ENCODE data around the gene CFAP53. TPM values are rescaled to one million over a fixed set of nuclear protein-coding genes. Genes with fewer than 3 reads are reported as not detected.

Gene CFAP53
- total RNA-seq, 1 experiment from 2014 or later = 0.15 TPM

GRCh38 chr18:50313873-50314460 lies 47.7 kb upstream of the CFAP53 start:
- Histone ChIP-seq H3K4me1 (ENCODE audit: insufficient read depth, low read length) (no peaks in the 10 kb centered on the region), H4K8ac (replicated peaks; ENCODE audit: insufficient read length, low read depth, low read length) (no peak overlapping the region), H3T11ph (ENCODE audit: low read length) (no peak overlapping the region), H2BK120ac (ENCODE audit: low read depth, low read length, poor library complexity, severe bottlenecking) (no peak overlapping the region), H2BK20ac (ENCODE audit: low read depth, low read length, poor library complexity, severe bottlenecking) (no peak overlapping the region), H3K79me1 (ENCODE audit: insufficient read depth, low read depth, low read length, poor library complexity, severe bottlenecking) (no peaks in the 10 kb centered on the region), H3K23ac (ENCODE audit: insufficient read length, low read depth, low read length) (no peak overlapping the region), H3K18ac (ENCODE audit: insufficient read length, low read depth, low read length) (no peak overlapping the region), H2AFZ (ENCODE audit: low read length) (no peak overlapping the region), H2BK12ac (ENCODE audit: insufficient read length, low read depth, low read length) (no peak overlapping the region), H4K5ac (ENCODE audit: insufficient read length, low read depth, low read length) (no peak overlapping the region), H4K91ac (ENCODE audit: insufficient read length, low read depth, low read length) (no peak overlapping the region), H3K56ac (ENCODE audit: insufficient read length, low read depth, low read length) (no peak overlapping the region), H2AK5ac (ENCODE audit: insufficient read length, low read length) (no peak overlapping the region), H3K9me3 (ENCODE audit: control insufficient read depth, low read depth, low read length) (no peaks in the 10 kb centered on the region), H2BK5ac (ENCODE audit: insufficient read length, low read length) (no peak overlapping the region), H3K4ac (ENCODE audit: low read depth, low read length) (no peak overlapping the region), H3K27ac (ENCODE audit: insufficient read length, low read depth, low read length) (no peak overlapping the region), H3K79me2 (ENCODE audit: insufficient read depth, low read length) (no peaks in the 10 kb centered on the region), H3K23me2 (ENCODE audit: insufficient read length, low read depth, low read length, poor library complexity, severe bottlenecking) (no peaks in the 10 kb centered on the region), H2BK15ac (ENCODE audit: low read depth, low read length) (no peak overlapping the region), H3K27me3 (ENCODE audit: insufficient read depth, low read length) (no peaks in the 10 kb centered on the region; the same call in 1 of the 2 replicates), H4K20me1 (ENCODE audit: control insufficient read depth, insufficient read depth, insufficient read length) (no peaks in the 10 kb centered on the region), H3K9ac (ENCODE audit: extremely low read depth, insufficient read length, low read length) (no peak overlapping the region), H3K4me2 (ENCODE audit: insufficient read depth, insufficient read length, low read length) (no peak overlapping the region), H3K14ac (ENCODE audit: insufficient read depth, low read length) (no peak overlapping the region)
- no CpG with 5 or more reads among the region's 2 CpGs for WGBS (ENCODE audit: extremely low coverage, insufficient read length, low lambda C conversion rate)
- no peak for DNase-seq
- Mint-ChIP-seq H3K27ac (no peak overlapping the region), H3K4me3 (no peak overlapping the region; a peak in 1 of 5 replicates), H3K4me1 (no peaks in the 10 kb centered on the region), H3K27me3 (ENCODE audit: low read depth) (peaks cover 32% of the 10 kb centered on the region), H3K9me3 (no peaks in the 10 kb centered on the region), H3K36me3 (ENCODE audit: insufficient read depth in 1 of 3, low read depth in 3 of 3) (no peaks in the 10 kb centered on the region)
- no peak for TF ChIP-seq CTCF (conservative IDR thresholded peaks at IDR 0.05)
